Astrocyte (in vitro differentiated cells and primary cell): ENCODE results near the gene MMP7.

Experiments
- EZH2 ChIP-seq: IDR thresholded peaks from 2 replicates; pipeline ENCODE4 v1.6.1; 2012; ENCODE audit warnings: mild to moderate bottlenecking, low read length, inconsistent platforms; ENCODE audit not compliant: insufficient read depth
- TF ChIP-seq, protein P1 (sequence below): IDR thresholded peaks from 2 replicates; pipeline ENCODE4 v1.5.1; 2011; ENCODE audit warnings: low read depth, mild to moderate bottlenecking, inconsistent platforms, low read length, moderate library complexity; ENCODE audit not compliant: insufficient read depth

DNA sequence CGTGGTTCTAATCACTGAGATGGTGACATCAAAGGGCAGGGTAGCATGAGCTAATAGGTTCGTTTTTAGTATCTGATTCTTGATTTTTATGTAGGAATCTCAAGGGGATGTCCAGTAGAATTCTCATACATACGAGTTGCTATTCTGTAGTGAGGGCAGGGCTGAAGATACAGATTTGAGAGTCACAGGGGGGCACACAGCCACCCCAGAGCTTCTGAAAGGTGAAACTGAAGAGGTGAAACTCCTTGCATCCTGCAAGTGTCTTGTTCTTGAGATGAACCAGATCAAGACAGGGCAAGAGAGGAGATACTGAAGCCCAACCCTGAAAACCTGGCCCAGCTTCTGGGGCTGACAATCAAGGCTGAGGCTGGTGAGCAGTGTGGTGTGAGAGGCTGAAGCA, 42.3 kb downstream of the MMP7 start:
- TF ChIP-seq, protein P1, sequence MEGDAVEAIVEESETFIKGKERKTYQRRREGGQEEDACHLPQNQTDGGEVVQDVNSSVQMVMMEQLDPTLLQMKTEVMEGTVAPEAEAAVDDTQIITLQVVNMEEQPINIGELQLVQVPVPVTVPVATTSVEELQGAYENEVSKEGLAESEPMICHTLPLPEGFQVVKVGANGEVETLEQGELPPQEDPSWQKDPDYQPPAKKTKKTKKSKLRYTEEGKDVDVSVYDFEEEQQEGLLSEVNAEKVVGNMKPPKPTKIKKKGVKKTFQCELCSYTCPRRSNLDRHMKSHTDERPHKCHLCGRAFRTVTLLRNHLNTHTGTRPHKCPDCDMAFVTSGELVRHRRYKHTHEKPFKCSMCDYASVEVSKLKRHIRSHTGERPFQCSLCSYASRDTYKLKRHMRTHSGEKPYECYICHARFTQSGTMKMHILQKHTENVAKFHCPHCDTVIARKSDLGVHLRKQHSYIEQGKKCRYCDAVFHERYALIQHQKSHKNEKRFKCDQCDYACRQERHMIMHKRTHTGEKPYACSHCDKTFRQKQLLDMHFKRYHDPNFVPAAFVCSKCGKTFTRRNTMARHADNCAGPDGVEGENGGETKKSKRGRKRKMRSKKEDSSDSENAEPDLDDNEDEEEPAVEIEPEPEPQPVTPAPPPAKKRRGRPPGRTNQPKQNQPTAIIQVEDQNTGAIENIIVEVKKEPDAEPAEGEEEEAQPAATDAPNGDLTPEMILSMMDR, result no peak
- no peak for TF ChIP-seq EZH2
